Measurements from ENCODE around the gene JAZF1.
A peak's percentile ranks its signal among the peaks of the same experiment; 100 is the strongest.

The JAZF1 gene

GRCh38 chr7:28180364-28181147 is at the start of gene JAZF1:
Gene JAZF1 (minus strand): TSS chr7:28180795.
- peak within 1 kb of the TSS; percentile 34 for H3K4me3 ChIP-seq (ENCODE audit: low read depth, low read length)
- no peak for DNase-seq (ENCODE audit: low read depth)
- no peak for TF ChIP-seq CTCF (IDR thresholded peaks at IDR 0.05; ENCODE audit: low read depth, low read length, missing control alignments)

DNA sequence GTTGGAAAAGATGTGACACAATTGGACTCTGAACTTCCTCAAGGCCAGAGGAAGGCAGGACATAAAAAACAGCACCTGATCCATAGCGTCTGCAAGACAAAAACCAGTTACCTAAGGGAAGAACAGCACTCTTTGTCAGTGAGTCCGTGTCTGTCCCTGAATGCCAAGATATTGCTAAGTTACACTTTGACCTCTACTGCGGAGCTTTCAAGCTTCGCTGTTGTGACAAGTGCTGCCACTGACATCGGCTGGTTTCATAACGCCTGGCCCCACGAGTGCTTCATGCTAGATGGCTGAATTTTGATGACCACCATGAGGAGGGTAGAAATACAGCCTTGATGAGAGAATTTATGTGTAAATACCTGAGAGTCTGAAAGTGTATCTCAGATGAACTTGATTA is 49.7 kb upstream of the JAZF1 start:
- no peak overlapping the region for H3K4me3 ChIP-seq (ENCODE audit: low read depth, low read length)
- no peak for TF ChIP-seq CTCF (IDR thresholded peaks at IDR 0.05; ENCODE audit: low read depth, low read length, missing control alignments)
- no peak for DNase-seq (ENCODE audit: low read depth)

GRCh38 chr7:28228396-28228795 is 47.8 kb upstream of the JAZF1 start:
- H3K4me3 ChIP-seq (ENCODE audit: low read depth, low read length), result no peak overlapping the region
- no peak for DNase-seq (ENCODE audit: low read depth)
- no peak for TF ChIP-seq CTCF (IDR thresholded peaks at IDR 0.05; ENCODE audit: low read depth, low read length, missing control alignments)

GRCh38 chr7:28226003-28226402 is 45.4 kb upstream of the JAZF1 start:
- no peak for TF ChIP-seq CTCF (IDR thresholded peaks at IDR 0.05; ENCODE audit: low read depth, low read length, missing control alignments)
- H3K4me3 ChIP-seq (ENCODE audit: low read depth, low read length), result no peak overlapping the region
- no peak for DNase-seq (ENCODE audit: low read depth)

DNA sequence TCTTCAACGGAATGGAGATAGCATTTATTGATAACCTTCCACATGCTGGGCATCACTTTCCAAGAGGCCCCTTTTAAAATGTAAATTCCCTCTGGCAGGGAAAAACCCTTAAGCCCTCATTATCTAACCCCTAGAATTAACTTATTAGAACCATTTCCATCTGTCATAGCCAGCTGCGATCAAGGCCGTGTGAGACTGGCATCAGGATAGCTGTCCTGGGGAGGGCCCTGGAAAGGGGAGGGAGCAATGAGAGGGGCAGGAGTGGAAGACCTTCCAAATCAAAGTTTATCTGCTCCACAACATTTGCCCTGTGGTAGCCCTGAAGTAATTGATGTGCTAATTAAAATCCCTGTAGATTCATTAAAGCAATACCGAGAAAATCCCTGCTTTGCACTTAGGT is 45.0 kb upstream of the JAZF1 start:
- H3K4me3 ChIP-seq (ENCODE audit: low read depth, low read length), result no peak overlapping the region
- no peak for DNase-seq (ENCODE audit: low read depth)
- TF ChIP-seq CTCF (IDR thresholded peaks at IDR 0.05; ENCODE audit: low read depth, low read length, missing control alignments), result no peak

- H3K4me3 ChIP-seq (ENCODE audit: low read depth, low read length), result no peak overlapping the region
- no peak for DNase-seq (ENCODE audit: low read depth)
- no peak for TF ChIP-seq CTCF (IDR thresholded peaks at IDR 0.05; ENCODE audit: low read depth, low read length, missing control alignments)
Observed at GRCh38 chr7:28224675-28225074, 44.1 kb upstream of the JAZF1 start.

- no peak for DNase-seq (ENCODE audit: low read depth)
- H3K4me3 ChIP-seq (ENCODE audit: low read depth, low read length), result no peak overlapping the region
Observed at GRCh38 chr7:28224172-28224571, 43.6 kb upstream of the JAZF1 start.

More at GRCh38 chr7:28224172-28224571, 43.6 kb upstream of the JAZF1 start:
- no peak for TF ChIP-seq CTCF (IDR thresholded peaks at IDR 0.05; ENCODE audit: low read depth, low read length, missing control alignments)
